ENCODE results near the gene BAIAP2. TPM values are rescaled to one million over a fixed set of nuclear protein-coding genes. Genes with fewer than 3 reads are reported as not detected.

BAIAP2 gene
- total RNA-seq, 6 experiments from 2014 or later: 30.8 to 47.4 (median 35.9) TPM

DNA sequence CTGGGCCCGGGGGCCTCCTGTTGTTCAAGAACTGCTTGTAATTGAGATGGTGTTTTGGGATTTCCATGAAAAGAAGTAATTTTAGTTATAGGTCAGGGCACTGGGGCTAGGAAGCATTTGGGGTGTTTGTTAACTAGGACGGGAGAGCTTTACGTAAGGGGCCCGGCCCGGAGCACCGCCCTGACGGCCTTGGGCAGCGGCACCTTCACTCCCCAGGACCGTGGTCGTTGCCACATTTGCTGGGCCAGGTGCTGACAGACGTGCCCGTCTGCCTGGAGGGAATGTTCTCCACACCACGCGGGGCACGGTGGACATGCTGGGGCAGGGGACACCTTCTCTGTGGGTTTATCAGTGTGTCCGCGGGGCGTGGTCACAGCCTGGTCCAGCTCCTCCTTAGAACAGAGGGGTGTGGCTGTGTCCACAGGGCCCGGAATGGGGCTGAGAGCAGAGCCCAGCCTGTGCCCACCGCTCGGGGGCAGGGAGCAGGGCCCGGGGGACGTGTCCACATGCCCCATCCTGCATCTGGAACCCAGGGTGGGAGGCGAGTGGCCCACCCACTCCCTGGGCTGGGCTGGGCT, 57.7 kb downstream of the BAIAP2 start:
- no peaks in the 10 kb centered on the region for H3K36me3 Mint-ChIP-seq (ENCODE audit: low read depth)
- H3K27me3 Mint-ChIP-seq (ENCODE audit: insufficient read depth): peaks cover 3% of the 10 kb centered on the region; the same call in 1 of the 2 replicates
- H3K4me1 Mint-ChIP-seq (ENCODE audit: low read depth): peaks cover 35% of the 10 kb centered on the region
- H3K27ac Mint-ChIP-seq: no peak overlapping the region
- no peak for DNase-seq
- H3K4me3 Mint-ChIP-seq: no peak overlapping the region
- TF ChIP-seq, protein P1, sequence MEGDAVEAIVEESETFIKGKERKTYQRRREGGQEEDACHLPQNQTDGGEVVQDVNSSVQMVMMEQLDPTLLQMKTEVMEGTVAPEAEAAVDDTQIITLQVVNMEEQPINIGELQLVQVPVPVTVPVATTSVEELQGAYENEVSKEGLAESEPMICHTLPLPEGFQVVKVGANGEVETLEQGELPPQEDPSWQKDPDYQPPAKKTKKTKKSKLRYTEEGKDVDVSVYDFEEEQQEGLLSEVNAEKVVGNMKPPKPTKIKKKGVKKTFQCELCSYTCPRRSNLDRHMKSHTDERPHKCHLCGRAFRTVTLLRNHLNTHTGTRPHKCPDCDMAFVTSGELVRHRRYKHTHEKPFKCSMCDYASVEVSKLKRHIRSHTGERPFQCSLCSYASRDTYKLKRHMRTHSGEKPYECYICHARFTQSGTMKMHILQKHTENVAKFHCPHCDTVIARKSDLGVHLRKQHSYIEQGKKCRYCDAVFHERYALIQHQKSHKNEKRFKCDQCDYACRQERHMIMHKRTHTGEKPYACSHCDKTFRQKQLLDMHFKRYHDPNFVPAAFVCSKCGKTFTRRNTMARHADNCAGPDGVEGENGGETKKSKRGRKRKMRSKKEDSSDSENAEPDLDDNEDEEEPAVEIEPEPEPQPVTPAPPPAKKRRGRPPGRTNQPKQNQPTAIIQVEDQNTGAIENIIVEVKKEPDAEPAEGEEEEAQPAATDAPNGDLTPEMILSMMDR (IDR thresholded peaks at IDR 0.05): no peak
- no peaks in the 10 kb centered on the region for H3K9me3 Mint-ChIP-seq

DNA sequence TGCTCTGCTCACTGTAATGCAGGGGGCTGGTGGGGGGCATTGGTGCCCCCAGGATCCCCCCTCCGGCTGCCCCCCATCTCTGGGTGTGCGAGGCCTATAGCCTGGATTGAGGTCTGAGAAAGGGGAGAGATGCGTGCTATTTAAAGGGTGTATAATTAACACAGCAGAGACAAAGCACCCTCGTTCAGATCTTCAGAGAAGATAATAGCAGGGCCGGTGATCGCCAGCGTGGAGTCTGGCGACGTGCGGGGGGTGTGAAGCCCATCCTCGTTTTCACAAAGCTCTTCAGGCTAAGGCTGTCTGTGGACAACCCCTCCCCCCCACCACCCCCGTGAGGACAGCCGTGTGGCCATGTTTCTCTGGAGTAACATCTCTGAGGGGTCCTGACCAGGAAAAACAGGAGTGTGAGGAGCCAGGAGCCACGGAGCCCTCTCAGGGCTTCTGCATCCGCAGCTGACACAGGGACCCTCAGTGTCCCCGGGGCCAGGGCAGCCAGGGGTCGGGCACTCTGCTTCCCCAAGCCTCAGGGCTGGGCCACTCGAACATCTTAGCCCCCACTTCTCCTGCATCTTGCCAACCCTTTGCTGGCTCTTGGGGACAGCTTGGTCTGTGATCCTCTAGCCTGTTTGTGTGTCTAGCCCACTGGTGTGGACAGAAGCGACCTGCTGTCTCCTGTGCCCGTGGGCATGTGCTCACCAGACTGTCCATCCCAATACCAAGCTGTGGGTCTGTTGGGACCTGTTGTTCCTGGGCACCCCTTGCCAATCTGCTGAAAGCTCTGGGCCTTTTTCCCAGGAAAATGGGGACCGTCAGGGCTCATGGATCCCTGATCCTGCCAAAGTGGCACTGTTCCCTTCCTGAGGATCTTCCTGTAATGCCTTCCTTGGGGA, 58.9 kb downstream of the BAIAP2 start:
- TF ChIP-seq, protein P1 (IDR thresholded peaks at IDR 0.05): no peak
- no peak for DNase-seq
- Mint-ChIP-seq H3K36me3 (ENCODE audit: low read depth) (no peaks in the 10 kb centered on the region), H3K9me3 (no peaks in the 10 kb centered on the region), H3K4me1 (ENCODE audit: low read depth) (peaks cover 42% of the 10 kb centered on the region), H3K27me3 (ENCODE audit: insufficient read depth) (peaks cover 3% of the 10 kb centered on the region; the same call in 1 of the 2 replicates), H3K4me3 (peak overlapping the region; percentile 71), H3K27ac (peak overlapping the region; percentile 98)

DNA sequence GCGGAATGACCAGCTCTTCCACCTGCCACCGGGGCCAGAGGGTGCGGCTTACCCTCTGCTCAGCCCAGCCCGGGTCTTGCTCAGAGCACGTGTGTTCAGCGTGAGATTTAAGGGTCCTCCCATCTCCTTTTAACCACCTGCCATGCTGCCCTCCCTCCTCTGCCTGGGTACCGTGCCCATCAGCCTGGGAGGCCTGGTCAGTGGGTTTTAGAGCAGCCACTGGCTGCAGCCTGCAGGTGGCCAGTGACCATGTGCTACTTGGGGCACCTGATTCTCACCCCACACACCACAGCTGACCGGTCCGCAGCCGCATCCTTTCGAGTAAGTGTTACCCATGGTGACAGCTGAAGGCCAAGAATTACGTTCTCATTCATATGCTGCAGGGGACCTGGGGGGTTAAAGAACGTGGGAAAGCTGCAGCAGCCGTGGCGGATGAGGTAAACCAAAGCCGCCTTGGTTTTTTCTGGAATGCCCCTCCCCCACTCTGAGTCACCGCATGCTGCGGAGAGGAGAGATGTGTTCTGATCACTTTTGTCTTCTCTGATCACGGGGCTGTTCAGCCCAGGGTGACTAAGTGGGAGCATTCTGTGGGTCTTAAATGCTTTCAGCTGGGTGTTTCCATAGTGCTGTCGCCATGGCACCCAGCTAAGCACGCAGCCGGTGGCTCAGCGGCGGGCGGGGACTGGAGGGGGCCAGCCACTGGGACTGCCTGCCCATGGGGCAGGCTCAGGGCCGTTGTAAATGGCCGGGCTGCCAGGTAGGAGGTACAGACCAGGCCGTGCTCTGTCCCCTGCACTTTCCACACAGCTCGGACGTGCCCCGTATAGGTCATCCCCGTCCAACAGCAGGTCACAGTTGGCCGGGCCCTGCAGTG, 59.8 kb downstream of the BAIAP2 start:
- peaks cover 3% of the 10 kb centered on the region; the same call in 1 of the 2 replicates for H3K27me3 Mint-ChIP-seq (ENCODE audit: insufficient read depth)
- TF ChIP-seq, protein P1 (IDR thresholded peaks at IDR 0.05): peak; percentile 52
- no peaks in the 10 kb centered on the region for H3K9me3 Mint-ChIP-seq
- peak; percentile 100 for DNase-seq
- no peaks in the 10 kb centered on the region for H3K36me3 Mint-ChIP-seq (ENCODE audit: low read depth)
- H3K4me1 Mint-ChIP-seq (ENCODE audit: low read depth): peaks cover 42% of the 10 kb centered on the region
- H3K27ac Mint-ChIP-seq: peak overlapping the region; percentile 98
- peak overlapping the region; percentile 71 for H3K4me3 Mint-ChIP-seq

DNA sequence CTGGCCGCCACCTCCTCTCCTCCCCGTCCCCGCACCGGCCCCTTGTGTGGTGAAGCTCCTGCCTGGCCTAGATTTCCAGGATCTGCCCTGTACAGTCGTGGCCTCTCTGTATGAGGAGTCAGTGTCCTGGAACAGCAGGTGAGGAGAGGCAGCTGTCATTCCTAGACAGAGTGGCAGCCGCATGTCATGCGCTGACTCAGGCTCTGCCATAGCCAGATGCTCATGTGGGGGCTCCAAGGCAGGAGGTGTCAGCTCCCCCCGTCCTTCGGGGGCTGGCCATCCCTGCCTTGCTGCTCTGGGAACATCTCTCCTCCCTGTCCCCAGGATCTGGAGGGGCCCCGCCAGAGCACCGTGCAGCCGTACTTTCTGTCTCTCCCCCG, 60.4 kb downstream of the BAIAP2 start:
- H3K27ac Mint-ChIP-seq: peak overlapping the region; percentile 98
- peaks cover 3% of the 10 kb centered on the region; the same call in 1 of the 2 replicates for H3K27me3 Mint-ChIP-seq (ENCODE audit: insufficient read depth)
- no peak for DNase-seq
- H3K36me3 Mint-ChIP-seq (ENCODE audit: low read depth): no peaks in the 10 kb centered on the region
- peaks cover 42% of the 10 kb centered on the region for H3K4me1 Mint-ChIP-seq (ENCODE audit: low read depth)
- H3K4me3 Mint-ChIP-seq: peak overlapping the region; percentile 53; the same call in 1 of the 2 replicates
- H3K9me3 Mint-ChIP-seq: no peaks in the 10 kb centered on the region
- TF ChIP-seq, protein P1 (IDR thresholded peaks at IDR 0.05): no peak

DNA sequence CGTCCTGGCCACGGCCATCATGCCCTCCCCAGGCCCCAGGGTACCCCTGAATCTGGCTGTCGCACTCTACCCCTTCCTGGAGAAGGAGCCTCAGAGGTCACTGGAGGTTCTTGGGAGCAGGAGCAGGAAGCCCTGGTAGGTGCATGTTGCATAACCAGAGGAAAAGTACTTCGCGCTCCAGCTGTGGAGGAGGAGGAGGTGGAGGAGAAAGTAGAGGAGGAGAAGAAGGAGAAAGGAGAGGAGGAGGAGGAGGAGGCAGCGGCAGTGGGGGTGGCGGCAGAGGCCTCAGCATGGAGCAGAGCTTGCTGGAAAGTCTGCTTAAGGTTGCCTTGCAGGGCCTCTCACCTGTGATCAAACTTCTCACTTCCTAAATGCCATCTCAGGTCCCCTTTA, 61.8 kb downstream of the BAIAP2 start:
- peak overlapping the region; percentile 20; the same call in 1 of the 2 replicates for H3K4me3 Mint-ChIP-seq
- no peaks in the 10 kb centered on the region for H3K9me3 Mint-ChIP-seq
- H3K4me1 Mint-ChIP-seq (ENCODE audit: low read depth): peaks cover 42% of the 10 kb centered on the region
- H3K27ac Mint-ChIP-seq: peak overlapping the region; percentile 98
- peaks cover 3% of the 10 kb centered on the region; the same call in 1 of the 2 replicates for H3K27me3 Mint-ChIP-seq (ENCODE audit: insufficient read depth)
- H3K36me3 Mint-ChIP-seq (ENCODE audit: low read depth): no peaks in the 10 kb centered on the region
- TF ChIP-seq, protein P1 (IDR thresholded peaks at IDR 0.05): no peak
- DNase-seq: no peak
